ENCODE measurements around the gene CNTN5. TPM values are rescaled to one million over a fixed set of nuclear protein-coding genes. Genes with fewer than 3 reads are reported as not detected.

Gene CNTN5
- total RNA-seq, 2 experiments from 2014 or later, result not detected

GRCh38 chr11:99177446-99177845 lies 156.7 kb downstream of the CNTN5 start:
- intact Hi-C loops (cut with DNase I, micrococcal nuclease), result no loop called here
- Mint-ChIP-seq H3K27me3 (no peaks in the 10 kb centered on the region), H3K4me3 (no peak overlapping the region), H3K27ac (no peak overlapping the region), H3K36me3 (ENCODE audit: low read depth) (no peaks in the 10 kb centered on the region), H3K4me1 (ENCODE audit: low read depth) (no peaks in the 10 kb centered on the region), H3K9me3 (peaks cover 25% of the 10 kb centered on the region)
- H3K27me3 ChIP-seq (ENCODE audit: control insufficient read depth in 1 of 2, insufficient read depth in 2 of 2, low read length in 2 of 2), result no peaks in the 10 kb centered on the region
- H3K4me3 ChIP-seq (ENCODE audit: low read length), result no peak overlapping the region
- CTCF ChIA-PET, result no interaction called here
- no peak overlapping the region for H3K27ac ChIP-seq (ENCODE audit: low read depth in 1 of 2, low read length in 2 of 2)
- POLR2A ChIA-PET, result no interaction called here
- no peak for DNase-seq
- peaks cover 0 to 13% of the 10 kb centered on the region in 2 experiments for H3K9me3 ChIP-seq (ENCODE audit: control insufficient read depth in 1 of 2, insufficient read depth in 1 of 2, low read length in 2 of 2)
- no peak for ATAC-seq (ENCODE audit: poor library complexity)
- no peaks in the 10 kb centered on the region for H3K36me3 ChIP-seq (ENCODE audit: insufficient read depth, low read length)
- no peak for TF ChIP-seq CTCF (IDR thresholded peaks at IDR 0.05)
- H3K4me1 ChIP-seq (ENCODE audit: insufficient read depth, low read length), result no peaks in the 10 kb centered on the region

GRCh38 chr11:99184146-99184545 lies 163.4 kb downstream of the CNTN5 start:
- H3K4me1 Mint-ChIP-seq (ENCODE audit: low read depth), result no peaks in the 10 kb centered on the region
- intact Hi-C loops (cut with DNase I, micrococcal nuclease), result no loop called here
- Histone ChIP-seq H3K27ac (ENCODE audit: low read depth in 1 of 2, low read length in 2 of 2) (no peak overlapping the region), H3K36me3 (ENCODE audit: insufficient read depth, low read length) (no peaks in the 10 kb centered on the region), H3K27me3 (ENCODE audit: control insufficient read depth in 1 of 2, insufficient read depth in 2 of 2, low read length in 2 of 2) (no peaks in the 10 kb centered on the region), H3K9me3 (ENCODE audit: control insufficient read depth in 1 of 2, insufficient read depth in 1 of 2, low read length in 2 of 2) (peaks cover 0 to 6% of the 10 kb centered on the region in 2 experiments), H3K4me1 (ENCODE audit: insufficient read depth, low read length) (no peaks in the 10 kb centered on the region), H3K4me3 (ENCODE audit: low read length) (no peak overlapping the region)
- H3K4me3 Mint-ChIP-seq, result no peak overlapping the region
- H3K36me3 Mint-ChIP-seq (ENCODE audit: low read depth), result no peaks in the 10 kb centered on the region
- DNase-seq (no peak), ATAC-seq (ENCODE audit: poor library complexity) (no peak)
- ChIA-PET CTCF (no interaction called here), POLR2A (no interaction called here)
- H3K27ac Mint-ChIP-seq, result no peak overlapping the region
- no peaks in the 10 kb centered on the region for H3K27me3 Mint-ChIP-seq
- peaks cover 18% of the 10 kb centered on the region for H3K9me3 Mint-ChIP-seq
- TF ChIP-seq CTCF (IDR thresholded peaks at IDR 0.05), result no peak

DNA sequence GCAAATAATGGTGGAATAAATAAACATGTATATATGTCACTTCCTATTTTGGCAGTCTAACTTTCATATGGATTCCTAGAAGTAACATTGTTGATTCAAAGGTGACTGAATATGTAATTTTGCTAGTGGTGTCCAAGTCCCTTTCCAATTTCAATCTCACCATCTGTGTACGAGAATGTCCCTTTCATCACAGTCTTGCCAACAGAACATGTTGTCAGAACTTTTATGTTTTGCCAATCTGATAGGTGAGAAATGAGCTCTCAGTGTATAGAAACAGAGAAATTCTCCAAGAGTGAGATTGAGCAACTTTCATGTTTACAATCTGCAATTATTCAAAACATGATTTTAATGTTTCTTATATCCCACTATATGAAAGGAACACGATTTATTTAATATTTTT lies 167.5 kb downstream of the CNTN5 start:
- no peak overlapping the region for H3K27ac Mint-ChIP-seq
- no peaks in the 10 kb centered on the region for H3K27me3 Mint-ChIP-seq
- Histone ChIP-seq H3K4me3 (ENCODE audit: low read length) (no peak overlapping the region), H3K4me1 (ENCODE audit: insufficient read depth, low read length) (no peaks in the 10 kb centered on the region), H3K27ac (ENCODE audit: low read depth in 1 of 2, low read length in 2 of 2) (no peak overlapping the region), H3K36me3 (ENCODE audit: insufficient read depth, low read length) (no peaks in the 10 kb centered on the region), H3K9me3 (ENCODE audit: control insufficient read depth in 1 of 2, insufficient read depth in 1 of 2, low read length in 2 of 2) (no peaks in the 10 kb centered on the region), H3K27me3 (ENCODE audit: control insufficient read depth in 1 of 2, insufficient read depth in 2 of 2, low read length in 2 of 2) (no peaks in the 10 kb centered on the region)
- no peak overlapping the region for H3K4me3 Mint-ChIP-seq
- H3K9me3 Mint-ChIP-seq, result peaks cover 13% of the 10 kb centered on the region
- no peaks in the 10 kb centered on the region for H3K4me1 Mint-ChIP-seq (ENCODE audit: low read depth)
- no peak for TF ChIP-seq CTCF (IDR thresholded peaks at IDR 0.05)
- POLR2A ChIA-PET, result no interaction called here
- ATAC-seq (ENCODE audit: poor library complexity) (no peak), DNase-seq (no peak)
- intact Hi-C loops (cut with DNase I, micrococcal nuclease), result no loop called here
- H3K36me3 Mint-ChIP-seq (ENCODE audit: low read depth), result no peaks in the 10 kb centered on the region
- CTCF ChIA-PET, result no interaction called here

All from CD4-positive, alpha-beta T cell (primary cell).